GM10847 (cell line): ENCODE results near the gene SQOR.

Experiments
- POLR2A ChIP-seq: IDR thresholded peaks from 2 replicates; pipeline ENCODE4 v1.6.1; 2011; ENCODE audit not compliant: insufficient read length; ENCODE audit errors: extremely low read depth

Gene SQOR

DNA sequence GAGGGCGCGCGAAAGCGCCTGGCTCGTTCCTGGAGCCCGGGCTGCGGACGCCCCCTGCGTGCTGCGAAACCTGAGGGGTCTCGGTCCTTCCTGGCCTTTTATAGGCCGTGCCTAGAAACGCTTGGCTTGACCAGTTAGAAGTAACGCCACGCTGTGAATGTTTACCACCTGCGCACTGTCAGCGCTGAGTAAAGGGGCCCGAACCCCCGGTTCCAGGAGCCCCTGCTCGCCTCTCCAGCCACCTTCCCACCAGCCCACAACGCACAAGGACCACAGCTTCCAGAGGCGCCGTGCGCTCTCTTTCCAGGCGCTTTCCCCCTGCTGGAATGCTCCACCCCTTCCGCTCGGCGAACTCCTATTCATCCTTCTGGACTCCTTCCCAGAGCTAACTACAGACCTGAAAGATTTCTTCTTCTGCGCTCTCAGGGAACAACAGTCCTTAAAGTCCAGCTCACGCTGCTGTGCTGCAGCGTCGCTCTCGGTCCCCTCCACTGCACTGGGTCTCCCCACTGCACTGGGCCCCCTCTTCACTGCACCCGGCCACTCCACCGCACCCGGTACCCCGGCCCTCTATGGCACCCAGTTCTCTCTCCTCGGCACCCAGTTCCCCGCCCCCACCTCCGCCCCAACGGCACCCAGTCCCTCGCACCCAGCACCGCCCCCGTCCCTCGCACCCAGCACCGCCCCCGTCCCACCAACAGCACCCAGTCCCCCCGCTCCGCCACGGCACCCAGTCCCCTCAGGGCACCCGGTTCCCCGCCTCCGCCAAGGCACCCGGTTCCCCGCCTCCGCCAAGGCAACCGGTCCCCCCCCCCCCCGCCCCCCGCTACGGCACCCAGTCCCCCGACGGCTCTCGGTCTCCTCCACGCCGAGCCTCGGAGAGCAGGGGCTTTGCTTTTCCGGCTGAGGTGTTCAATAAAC lies 69.8 kb downstream of the SQOR start:
- no peak for TF ChIP-seq POLR2A

DNA sequence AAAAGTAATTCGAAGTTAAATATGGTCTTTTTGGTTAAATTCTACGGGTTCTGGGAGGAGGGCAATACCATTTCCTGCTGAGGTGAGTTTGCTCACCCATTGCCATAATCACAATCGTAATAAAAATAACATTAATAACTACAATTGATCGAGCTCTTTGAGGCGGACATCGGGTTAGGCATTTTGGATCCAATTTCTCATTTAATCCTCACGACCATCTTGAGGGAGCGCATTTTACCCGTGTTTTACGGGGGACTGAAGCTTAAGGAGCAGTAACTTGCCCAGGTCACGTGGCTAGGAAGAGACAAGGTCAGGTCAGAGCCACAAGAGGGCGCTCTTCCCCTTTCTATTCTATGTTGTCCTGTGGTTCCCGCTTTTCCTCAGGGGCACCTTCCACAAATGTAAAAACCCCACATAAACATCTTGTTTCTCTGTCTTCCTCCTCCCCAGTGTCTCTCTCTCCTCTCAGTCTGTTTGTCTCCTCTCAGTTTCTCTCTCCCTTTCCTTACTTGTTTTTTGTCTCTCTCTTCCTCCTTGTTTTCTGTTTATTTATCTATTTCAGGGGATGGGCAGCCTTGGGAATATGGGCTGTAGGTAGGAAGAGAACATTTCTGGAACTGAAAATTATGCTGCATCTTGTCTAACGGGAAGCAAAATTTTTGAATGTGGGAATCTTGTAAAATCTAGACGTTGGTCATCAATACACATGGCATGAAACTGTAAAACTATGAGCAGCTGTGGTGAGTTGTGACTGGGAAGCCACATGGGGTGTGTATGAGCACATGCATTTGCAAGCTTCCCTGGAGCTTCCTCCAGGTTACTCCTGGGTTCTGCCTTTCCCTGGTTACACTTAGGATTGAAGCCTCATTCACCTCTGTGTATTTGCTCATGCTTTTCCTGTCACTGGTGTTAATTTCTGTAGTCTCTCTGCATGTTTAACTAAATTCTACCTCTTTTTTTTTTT lies 71.0 kb downstream of the SQOR start:
- TF ChIP-seq POLR2A: no peak

DNA sequence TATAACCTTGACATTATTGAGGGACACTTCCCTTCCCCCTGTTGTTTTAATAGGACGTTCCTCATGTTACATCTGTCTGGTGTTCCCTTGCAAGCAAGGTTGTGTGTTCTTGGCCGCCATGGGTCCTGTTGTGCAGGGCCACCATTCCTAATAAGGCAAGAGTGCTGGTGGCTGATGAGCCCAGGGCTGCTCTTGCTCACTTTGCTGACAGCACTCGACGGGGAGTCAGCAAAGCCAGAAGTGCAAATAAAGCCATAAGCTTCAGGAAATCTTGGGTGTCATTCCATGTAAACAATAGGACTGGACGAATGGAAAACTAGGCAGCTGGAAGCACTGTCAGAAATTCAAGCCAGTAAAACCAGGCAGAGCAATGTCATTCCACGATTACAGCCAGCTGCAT lies 75.8 kb downstream of the SQOR start:
- no peak for TF ChIP-seq POLR2A

DNA sequence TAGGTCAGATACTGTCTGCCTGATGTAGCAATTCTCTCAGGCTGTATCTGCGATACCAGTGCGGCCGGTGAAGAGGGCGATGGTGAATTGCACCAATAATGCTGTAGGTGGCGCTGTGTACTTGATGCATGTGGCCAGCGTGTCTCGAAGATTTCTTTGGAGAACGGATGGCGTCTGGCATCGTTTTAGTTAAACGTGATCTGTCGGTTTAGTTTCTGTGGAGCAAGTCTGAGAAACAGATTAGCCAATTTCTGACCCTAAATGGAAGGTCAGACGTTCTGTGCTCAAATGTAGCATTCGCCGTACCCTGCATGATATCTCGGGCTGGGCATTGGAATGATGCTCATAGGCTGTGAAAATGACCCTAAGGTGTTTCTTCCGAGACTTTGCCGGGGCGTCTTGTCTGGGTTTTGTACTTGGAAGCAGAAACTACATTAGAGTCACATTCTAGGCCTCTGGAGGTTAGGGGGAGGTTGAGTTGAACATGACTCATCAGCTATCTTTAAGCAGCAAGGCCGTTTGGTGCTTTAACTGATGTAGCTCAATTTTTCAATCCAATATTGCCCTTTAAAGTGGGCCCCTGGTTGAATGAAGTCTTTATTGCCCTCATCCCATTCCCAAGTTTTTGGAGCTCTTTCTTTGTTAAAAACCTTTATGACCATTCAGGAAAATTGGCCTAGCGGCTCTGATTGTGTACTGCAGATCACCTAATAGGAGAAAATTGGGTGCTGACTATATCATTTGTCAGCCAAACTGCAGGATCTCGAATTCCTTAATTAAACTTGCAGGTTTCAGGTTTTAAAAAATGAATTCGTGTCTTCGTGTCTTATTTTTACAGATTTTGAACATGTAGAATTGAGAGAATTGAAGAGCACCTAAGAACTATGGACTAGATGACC lies 80.0 kb downstream of the SQOR start:
- no peak for TF ChIP-seq POLR2A

DNA sequence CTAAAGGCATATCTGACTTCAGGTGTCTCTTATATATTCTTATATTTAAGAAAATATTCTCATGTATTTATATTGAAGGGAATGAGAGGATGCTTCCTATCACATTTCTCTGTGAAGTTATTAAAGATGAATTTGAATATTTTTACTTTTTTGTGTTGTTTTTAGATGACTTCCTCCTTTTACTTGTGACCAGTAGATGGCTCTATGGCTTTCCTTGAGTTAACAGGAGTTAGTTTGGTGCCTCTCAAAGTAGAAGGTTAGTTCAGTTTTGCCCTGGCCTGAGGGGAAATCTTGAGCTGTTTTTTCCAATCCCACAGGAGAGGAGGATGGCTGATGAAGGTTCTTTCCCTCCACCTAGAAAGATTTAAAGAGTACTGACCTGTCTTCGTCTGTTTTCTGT lies 80.7 kb downstream of the SQOR start:
- no peak for TF ChIP-seq POLR2A

DNA sequence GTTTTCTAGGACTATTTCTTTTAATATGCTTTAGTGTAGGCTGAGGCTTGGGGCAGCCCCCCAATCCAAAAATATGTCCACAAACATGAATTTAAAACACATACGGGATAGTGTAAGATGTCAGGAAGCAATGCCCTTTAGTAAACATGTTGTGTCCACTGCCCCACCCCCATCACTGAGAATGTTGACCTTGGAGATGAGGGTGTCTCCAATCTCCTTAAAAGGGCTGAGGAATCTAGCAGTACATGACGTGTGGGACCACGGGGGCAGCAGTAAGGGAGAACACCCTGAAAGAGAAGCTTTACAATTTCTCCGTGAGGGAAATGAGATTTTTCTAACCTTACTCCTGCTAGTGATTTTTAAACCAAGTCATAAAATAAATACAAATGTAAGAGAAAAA lies 84.7 kb downstream of the SQOR start:
- TF ChIP-seq POLR2A: no peak

DNA sequence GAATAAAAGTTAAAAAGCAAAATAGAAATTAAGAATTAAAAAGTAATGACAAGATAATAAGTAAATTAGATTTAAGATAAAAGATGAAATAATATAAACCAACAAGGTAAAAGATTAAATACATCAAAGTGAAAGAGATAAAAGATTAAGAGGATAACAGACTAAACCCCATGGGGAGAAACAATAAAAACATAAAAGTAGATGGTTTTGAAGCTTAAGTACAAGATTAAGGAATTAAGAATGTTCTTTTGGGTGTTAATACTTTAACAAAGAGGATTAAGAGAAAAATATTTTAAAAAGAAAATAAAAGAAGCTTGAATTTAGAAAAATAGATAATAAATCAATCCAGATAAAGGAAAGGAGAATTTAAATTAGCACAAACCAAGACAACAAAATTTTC lies 85.4 kb downstream of the SQOR start:
- TF ChIP-seq POLR2A: no peak

DNA sequence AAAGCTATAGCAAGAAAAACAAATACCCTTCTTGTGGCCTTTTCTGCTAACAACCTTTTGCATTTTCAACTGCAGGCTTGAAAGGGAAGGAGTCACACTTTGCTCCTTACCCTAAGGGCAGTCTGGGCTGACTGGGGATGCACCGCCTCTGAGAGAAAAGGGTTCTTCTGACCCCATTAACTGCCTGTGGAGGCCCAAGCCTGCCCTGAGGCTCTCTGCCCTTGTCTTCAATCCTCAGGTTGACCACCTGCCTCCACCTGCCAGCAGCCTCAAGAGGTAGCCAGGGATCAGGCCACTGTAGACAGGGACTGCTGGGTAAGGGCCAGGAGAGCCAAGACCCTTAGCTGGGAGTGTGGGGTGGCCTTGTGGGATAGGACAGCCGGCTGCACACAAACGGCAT lies 93.8 kb downstream of the SQOR start:
- no peak for TF ChIP-seq POLR2A

DNA sequence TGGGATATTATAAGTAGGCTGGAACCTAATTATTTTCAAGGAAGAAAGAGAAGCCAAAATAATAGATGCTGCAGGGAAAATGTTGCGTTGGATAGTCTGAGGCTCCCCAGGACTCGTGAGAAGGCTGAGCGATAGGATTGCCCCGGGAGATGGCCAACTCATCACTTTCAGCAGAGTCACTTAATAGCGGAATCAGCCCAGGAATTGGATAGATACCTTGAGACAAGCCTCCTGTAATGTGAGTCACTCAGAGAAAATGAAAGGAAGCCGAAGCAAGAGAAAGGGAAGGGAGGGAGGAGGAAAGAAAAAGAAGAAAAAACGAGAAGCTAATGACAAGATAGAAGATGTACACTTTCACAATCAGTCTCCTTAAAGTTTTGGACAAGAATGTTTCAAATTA lies 94.3 kb downstream of the SQOR start:
- no peak for TF ChIP-seq POLR2A

DNA sequence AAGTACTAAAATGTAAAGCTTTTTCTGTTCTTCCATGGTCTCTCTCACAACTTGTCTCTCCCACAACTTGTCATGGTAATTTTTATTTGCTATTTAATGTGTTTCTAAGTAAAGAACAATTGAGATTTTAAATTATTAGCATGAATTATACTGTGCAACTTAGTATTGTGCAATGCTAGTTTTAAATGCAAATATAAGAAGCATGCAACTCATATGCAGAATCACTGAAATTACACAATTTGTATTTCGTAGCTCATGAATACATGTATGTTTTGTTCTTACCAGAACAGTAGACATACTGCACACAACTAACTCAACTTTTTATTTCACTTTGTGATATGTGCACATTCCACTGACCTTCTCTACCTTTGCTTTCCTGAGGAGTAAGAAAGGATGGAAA lies 96.5 kb downstream of the SQOR start:
- no peak for TF ChIP-seq POLR2A

DNA sequence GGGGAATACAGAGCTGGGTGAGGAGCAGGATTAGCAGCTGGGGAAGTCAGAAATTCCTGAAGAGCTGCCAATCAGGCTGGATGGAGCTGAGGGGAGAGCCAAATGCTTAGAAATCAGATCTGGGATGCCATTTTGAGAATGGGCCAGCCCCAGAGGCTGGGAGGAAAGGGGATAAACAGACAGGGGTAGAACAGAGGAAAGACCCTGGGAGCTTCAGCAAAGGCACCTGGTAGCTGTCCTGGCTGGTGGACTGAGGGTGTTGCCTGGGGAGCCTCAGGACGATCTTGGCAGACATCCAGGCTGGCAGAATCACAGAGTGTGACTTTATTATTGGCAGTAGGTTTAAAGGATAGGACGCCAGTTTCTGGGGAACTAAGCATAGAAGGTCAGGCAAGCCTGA lies 97.8 kb downstream of the SQOR start:
- no peak for TF ChIP-seq POLR2A

DNA sequence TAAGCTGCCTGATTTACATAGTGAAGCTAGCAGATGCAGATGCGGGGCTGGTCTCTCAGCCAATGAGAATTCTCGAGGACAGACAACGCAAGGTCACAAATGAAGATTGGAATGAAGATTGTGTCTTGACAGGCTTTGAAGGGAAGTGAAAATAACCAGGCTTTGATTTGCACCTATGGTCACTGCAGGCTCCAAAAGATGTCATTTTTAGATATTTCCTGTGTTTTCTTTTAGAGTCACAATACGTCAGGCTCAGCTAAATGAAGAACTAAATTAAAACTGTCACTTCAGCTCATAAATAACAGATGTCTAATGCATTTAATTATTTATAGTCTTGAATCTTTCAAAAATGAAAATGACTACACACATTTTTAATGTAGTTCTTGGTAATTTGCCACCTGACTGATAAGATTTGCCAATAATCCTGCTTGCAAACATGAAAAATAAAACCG lies 99.5 kb downstream of the SQOR start:
- TF ChIP-seq POLR2A: no peak
